Kidney (tissue), 14 donors: ENCODE results near the gene DIAPH1. TPM values are rescaled to one million over a fixed set of nuclear protein-coding genes. Genes with fewer than 3 reads are reported as not detected.

ENCODE experiments used
- DNase-seq, 5 donors: peaks; one replicate each; pipeline ENCODE4 v3.0.0-alpha.2; 2013 to 2020
- FAIRE-seq: peaks from 2 replicates; lab custom pipeline; 2012; peaks lifted over from hg19 to GRCh38; lab: Jason Lieb, UNC
- H3K27ac ChIP-seq, 2 donors: one replicate each; pipeline ENCODE4 v1.7.0; 2013; ENCODE audit warnings: low read depth in 2 of 2, low read length in 2 of 2, inconsistent platforms in 1 of 2
- H3K27me3 ChIP-seq: one replicate; pipeline ENCODE4 v1.7.1; 2013; ENCODE audit warnings: low read length, inconsistent platforms; ENCODE audit not compliant: control insufficient read depth, insufficient read depth
- H3K36me3 ChIP-seq, 3 donors: one replicate each; pipeline versions ENCODE4 v1.7.0 to v1.7.1; 2013; ENCODE audit warnings: low read length in 3 of 3, control low read depth in 1 of 3, inconsistent platforms in 1 of 3; ENCODE audit not compliant: insufficient read depth in 3 of 3, control insufficient read depth in 2 of 3
- H3K4me1 ChIP-seq, 3 donors: one replicate each; pipeline versions ENCODE4 v1.7.0 to v1.7.1; 2013; ENCODE audit warnings: low read length in 3 of 3, inconsistent platforms in 1 of 3, low read depth in 1 of 3; ENCODE audit not compliant: control insufficient read depth in 2 of 3, insufficient read depth in 2 of 3
- H3K4me3 ChIP-seq, 3 donors: one replicate each; pipeline versions ENCODE4 v1.7.0 to v1.8.1; 2013; ENCODE audit warnings: low read length in 3 of 3, control low read depth in 1 of 3, inconsistent platforms in 1 of 3
- H3K9ac ChIP-seq, 3 donors: one replicate each; pipeline versions ENCODE4 v1.7.0 to v1.7.1; 2013; ENCODE audit warnings: low read length in 3 of 3, control low read depth in 1 of 3, inconsistent platforms in 1 of 3
- H3K9me3 ChIP-seq, 3 donors: one replicate each; pipeline versions ENCODE4 v1.7.0 to v1.7.1; 2013; ENCODE audit warnings: low read length in 3 of 3, control low read depth in 1 of 3, inconsistent platforms in 1 of 3; ENCODE audit not compliant: control insufficient read depth in 2 of 3, insufficient read depth in 1 of 3
- intact Hi-C: fragments of 100-400 bp; cut with DNase I; formaldehyde crosslinking; loops from one replicate; pipeline ENCODE4 v1.11.1; 2022
- polyA plus RNA-seq: library from polyadenylated mRNA; stranded (reverse); fragments of 350-450 nt; fragmentation: Illumina TruSeq; extraction: RNeasy Lipid Tissue Mini Kit (QIAGEN cat#74804); gene quantifications from one replicate; pipeline ENCODE4 v1.2.3, GENCODE V29; 2014; ENCODE audit warnings: low read depth, low replicate concordance; ENCODE audit not compliant: insufficient read depth
- total RNA-seq: library from RNA; stranded (reverse); fragmentation: NEBNext Ultra II Directional; extraction: Animal tissue kit (Norgen Biotek cat#: 25700); gene quantifications from one replicate; pipeline ENCODE4 v1.2.1, GENCODE V29; 2021
- TF ChIP-seq, protein P1 (sequence below): IDR thresholded peaks from 3 replicates; pipeline ENCODE4 v1.5.1; 2012; ENCODE audit warnings: mild to moderate bottlenecking, moderate library complexity, borderline replicate concordance; ENCODE audit not compliant: insufficient read depth; ENCODE audit errors: extremely low read depth
- donor health status: control.
- donor health status: control.
- donor health status: control.
- donor health status: control.
- donor health status: control.
- donor health status: DM: yes; HTN: yes; CAD: no.
- donor health status: Normal renal cell carcinoma (clear cell type).

The DIAPH1 gene
- total and polyA plus RNA-seq, 2 donors from 2014 or later: 60.6 to 156 TPM

DNA sequence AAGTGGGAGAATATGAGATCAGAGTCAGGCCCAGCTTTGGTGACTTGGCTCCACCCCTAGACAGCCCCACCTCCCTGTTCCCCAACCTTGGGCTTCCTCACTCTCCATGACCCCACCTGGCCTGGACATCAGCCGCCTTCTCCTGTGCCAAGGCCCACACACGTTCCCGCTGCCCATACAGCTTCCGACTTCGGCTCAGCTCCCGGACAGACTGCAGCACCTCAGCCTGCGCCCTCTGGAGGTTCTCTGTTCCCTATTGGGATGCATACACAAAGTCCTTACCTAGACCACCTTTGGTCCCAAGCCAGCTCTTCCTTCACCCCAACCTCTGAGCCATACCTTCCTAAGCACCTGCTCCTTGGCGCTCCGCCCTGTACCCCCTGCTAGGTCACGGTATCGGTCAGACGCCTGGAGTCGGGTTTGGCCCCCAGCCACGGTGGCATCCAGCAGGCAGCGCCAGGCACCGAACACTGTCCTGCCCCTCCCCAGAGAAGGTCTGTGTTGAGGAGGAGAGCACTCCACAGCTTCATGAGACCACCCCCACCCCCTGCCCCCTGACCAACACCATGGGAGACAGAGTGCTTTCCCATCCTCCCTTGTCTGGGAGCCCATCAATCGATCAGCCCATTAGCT lies 30.4 kb upstream of the DIAPH1 start:
- TF ChIP-seq, protein P1, sequence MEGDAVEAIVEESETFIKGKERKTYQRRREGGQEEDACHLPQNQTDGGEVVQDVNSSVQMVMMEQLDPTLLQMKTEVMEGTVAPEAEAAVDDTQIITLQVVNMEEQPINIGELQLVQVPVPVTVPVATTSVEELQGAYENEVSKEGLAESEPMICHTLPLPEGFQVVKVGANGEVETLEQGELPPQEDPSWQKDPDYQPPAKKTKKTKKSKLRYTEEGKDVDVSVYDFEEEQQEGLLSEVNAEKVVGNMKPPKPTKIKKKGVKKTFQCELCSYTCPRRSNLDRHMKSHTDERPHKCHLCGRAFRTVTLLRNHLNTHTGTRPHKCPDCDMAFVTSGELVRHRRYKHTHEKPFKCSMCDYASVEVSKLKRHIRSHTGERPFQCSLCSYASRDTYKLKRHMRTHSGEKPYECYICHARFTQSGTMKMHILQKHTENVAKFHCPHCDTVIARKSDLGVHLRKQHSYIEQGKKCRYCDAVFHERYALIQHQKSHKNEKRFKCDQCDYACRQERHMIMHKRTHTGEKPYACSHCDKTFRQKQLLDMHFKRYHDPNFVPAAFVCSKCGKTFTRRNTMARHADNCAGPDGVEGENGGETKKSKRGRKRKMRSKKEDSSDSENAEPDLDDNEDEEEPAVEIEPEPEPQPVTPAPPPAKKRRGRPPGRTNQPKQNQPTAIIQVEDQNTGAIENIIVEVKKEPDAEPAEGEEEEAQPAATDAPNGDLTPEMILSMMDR: no peak
- FAIRE-seq (no peak), DNase-seq (no peak)
- Histone ChIP-seq H3K9me3 (no peaks in the 10 kb centered on the region), H3K27ac (no peak overlapping the region), H3K36me3 (no peaks in the 10 kb centered on the region), H3K4me3 (no peak overlapping the region), H3K9ac (no peak overlapping the region), H3K27me3 (no peaks in the 10 kb centered on the region), H3K4me1 (peaks cover 0 to 4% (median 0%) of the 10 kb centered on the region in 3 donors)
- intact Hi-C loops: no loop called here

GRCh38 chr5:141647851-141648250 lies 29.1 kb upstream of the DIAPH1 start:
- DNase-seq: no peak
- Histone ChIP-seq H3K36me3 (no peaks in the 10 kb centered on the region), H3K4me3 (no peak overlapping the region), H3K9me3 (no peaks in the 10 kb centered on the region), H3K27me3 (no peaks in the 10 kb centered on the region), H3K4me1 (peaks cover 0 to 4% (median 0%) of the 10 kb centered on the region in 3 donors), H3K27ac (no peak overlapping the region), H3K9ac (no peak overlapping the region)
- FAIRE-seq: no peak
- intact Hi-C loops: no loop called here
- TF ChIP-seq, protein P1: no peak

DNA sequence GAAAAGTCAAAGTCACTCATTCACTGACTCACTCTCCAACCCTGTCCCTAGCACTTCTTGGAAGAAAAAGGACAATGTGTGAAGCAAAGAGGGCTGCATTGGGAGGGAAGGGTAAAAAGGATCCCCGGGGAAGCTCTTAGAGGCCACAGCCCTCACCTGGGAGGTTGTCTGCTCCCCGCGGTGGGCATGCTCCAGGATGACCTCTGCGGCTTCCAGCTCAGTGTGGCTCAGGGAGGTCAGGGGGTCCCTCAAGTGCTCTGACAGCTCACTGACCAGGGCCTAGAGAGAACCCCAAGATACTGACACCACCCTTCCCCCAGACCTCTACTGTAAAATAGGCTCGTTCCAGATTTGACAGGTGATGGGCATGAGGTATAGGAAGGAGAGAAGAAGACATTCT lies 28.4 kb upstream of the DIAPH1 start:
- intact Hi-C loops: no loop called here
- FAIRE-seq (no peak), DNase-seq (no peak)
- Histone ChIP-seq H3K9me3 (no peaks in the 10 kb centered on the region), H3K36me3 (no peaks in the 10 kb centered on the region), H3K4me1 (peaks cover 0 to 4% (median 0%) of the 10 kb centered on the region in 3 donors), H3K9ac (no peak overlapping the region), H3K27ac (no peak overlapping the region), H3K4me3 (no peak overlapping the region), H3K27me3 (no peaks in the 10 kb centered on the region)
- TF ChIP-seq, protein P1: no peak

DNA sequence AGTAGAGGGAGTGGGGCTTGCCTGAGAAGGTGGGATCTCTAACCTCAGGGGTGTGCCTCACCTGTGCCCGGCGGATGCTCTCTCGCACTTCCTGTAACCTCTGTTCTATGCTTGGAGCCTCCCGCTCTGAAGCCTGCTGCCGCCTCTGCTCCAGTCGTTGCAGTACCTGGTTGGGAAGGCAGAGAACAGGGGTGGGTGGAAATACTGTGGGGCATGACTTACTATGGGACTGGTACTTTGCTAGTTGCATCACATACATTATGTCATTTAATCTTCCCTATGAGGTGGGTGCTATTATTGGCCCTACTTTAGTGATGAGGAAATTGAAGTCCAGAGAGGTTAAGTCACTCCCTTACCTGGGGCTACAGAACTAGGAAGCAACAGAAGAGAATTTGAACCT lies 27.2 kb upstream of the DIAPH1 start:
- Histone ChIP-seq H3K4me3 (no peak overlapping the region), H3K27me3 (no peaks in the 10 kb centered on the region), H3K27ac (no peak overlapping the region), H3K9me3 (no peaks in the 10 kb centered on the region), H3K9ac (no peak overlapping the region), H3K4me1 (peaks cover 0 to 2% (median 0%) of the 10 kb centered on the region in 3 donors), H3K36me3 (no peaks in the 10 kb centered on the region)
- intact Hi-C loops: no loop called here
- DNase-seq: no peak
- no peak for FAIRE-seq
- TF ChIP-seq, protein P1: no peak
